ENCODE data around the gene GPR35. TPM values are rescaled to one million over a fixed set of nuclear protein-coding genes. Genes with fewer than 3 reads are reported as not detected.

The GPR35 gene
- total RNA-seq, 4 donors from 2014 or later = 91.1 to 244 (median 136) TPM

GRCh38 chr2:240601061-240601830 lies 24.0 kb upstream of the GPR35 start:
- 90% methylated on average over 20 of the region's 20 CpGs; no CpG with 5 or more reads in 1 of the 2 donors for WGBS, 2 donors (ENCODE audit: low coverage in 1 of 2)
- TF ChIP-seq EP300 (IDR thresholded peaks at IDR 0.05; ENCODE audit: low read depth) (no peak), POLR2A (IDR thresholded peaks at IDR 0.05) (no peak), CTCF (IDR thresholded peaks at IDR 0.05) (no peak), POLR2AphosphoS5 (IDR thresholded peaks at IDR 0.05) (no peak)
- peak; percentile 6 for DNase-seq
- no peaks in the 10 kb centered on the region for H3K9me3 ChIP-seq
- H3K4me1 ChIP-seq = peaks cover 15 to 25% (median 20%) of the 10 kb centered on the region in 4 donors
- no peak overlapping the region for H3K27ac ChIP-seq
- no peaks in the 10 kb centered on the region for H3K36me3 ChIP-seq
- in situ Hi-C loops (cut with MboI; ENCODE audit: low pct_ligation_motif_present in 1 of 4, low pct_unique_long_range_greater_than_20kb in 1 of 4, low sequenced_read_pairs in 3 of 4) (no loop called here), intact Hi-C loops (cut with DNase I; ENCODE audit: low total_unique reads) (no loop called here)
- H3K4me3 ChIP-seq = no peak overlapping the region
- no peaks in the 10 kb centered on the region for H3K27me3 ChIP-seq

- 92% methylated on average over 11 of the region's 11 CpGs; no CpG with 5 or more reads in 1 of the 2 donors for WGBS, 2 donors (ENCODE audit: low coverage in 1 of 2)
- H3K4me1 ChIP-seq = peaks cover 15 to 28% (median 21%) of the 10 kb centered on the region in 4 donors
- DNase-seq = peak; percentile 6
- no peak for TF ChIP-seq POLR2AphosphoS5 (IDR thresholded peaks at IDR 0.05)
- TF ChIP-seq CTCF (IDR thresholded peaks at IDR 0.05) = no peak
- no peak for TF ChIP-seq POLR2A (IDR thresholded peaks at IDR 0.05)
- no peak for TF ChIP-seq EP300 (IDR thresholded peaks at IDR 0.05; ENCODE audit: low read depth)
- H3K36me3 ChIP-seq = no peaks in the 10 kb centered on the region
- in situ Hi-C loops (cut with MboI; ENCODE audit: low pct_ligation_motif_present in 1 of 4, low pct_unique_long_range_greater_than_20kb in 1 of 4, low sequenced_read_pairs in 3 of 4) = no loop called here
- no peak overlapping the region for H3K27ac ChIP-seq
- no peaks in the 10 kb centered on the region for H3K27me3 ChIP-seq
- H3K9me3 ChIP-seq = no peaks in the 10 kb centered on the region
- H3K4me3 ChIP-seq = no peak overlapping the region
- intact Hi-C loops (cut with DNase I; ENCODE audit: low total_unique reads) = no loop called here
Observed at GRCh38 chr2:240601831-240602160, 23.5 kb upstream of the GPR35 start.

- TF ChIP-seq CTCF (IDR thresholded peaks at IDR 0.05) = no peak
- TF ChIP-seq POLR2A (IDR thresholded peaks at IDR 0.05) = no peak
- no peak for TF ChIP-seq POLR2AphosphoS5 (IDR thresholded peaks at IDR 0.05)
- no peak for TF ChIP-seq EP300 (IDR thresholded peaks at IDR 0.05; ENCODE audit: low read depth)
- in situ Hi-C loops (cut with MboI; ENCODE audit: low pct_ligation_motif_present in 1 of 4, low pct_unique_long_range_greater_than_20kb in 1 of 4, low sequenced_read_pairs in 3 of 4) = no loop called here
- Histone ChIP-seq H3K4me1 (peaks cover 15 to 35% (median 23%) of the 10 kb centered on the region in 4 donors), H3K27ac (peak overlapping the region in 1 of 4 donors; percentile 92), H3K27me3 (no peaks in the 10 kb centered on the region), H3K9me3 (no peaks in the 10 kb centered on the region), H3K4me3 (no peak overlapping the region), H3K36me3 (no peaks in the 10 kb centered on the region)
- peak; percentile 9 for DNase-seq
- intact Hi-C loops (cut with DNase I; ENCODE audit: low total_unique reads) = no loop called here
- WGBS, 2 donors (ENCODE audit: low coverage in 1 of 2) = 93% methylated on average over 32 of the region's 32 CpGs; no CpG with 5 or more reads in 1 of the 2 donors
Observed at GRCh38 chr2:240602266-240603050, 22.8 kb upstream of the GPR35 start.

GRCh38 chr2:240603081-240603835 lies 22.0 kb upstream of the GPR35 start:
- intact Hi-C loops (cut with DNase I; ENCODE audit: low total_unique reads) = no loop called here
- no peaks in the 10 kb centered on the region for H3K36me3 ChIP-seq

More at GRCh38 chr2:240603081-240603835, 22.0 kb upstream of the GPR35 start:
- H3K4me1 ChIP-seq = peaks cover 15 to 43% (median 23%) of the 10 kb centered on the region in 4 donors
- H3K27me3 ChIP-seq = no peaks in the 10 kb centered on the region
- H3K4me3 ChIP-seq = no peak overlapping the region
- TF ChIP-seq POLR2AphosphoS5 (IDR thresholded peaks at IDR 0.05) (no peak), CTCF (IDR thresholded peaks at IDR 0.05) (no peak), POLR2A (IDR thresholded peaks at IDR 0.05) (no peak)
- H3K27ac ChIP-seq = peak overlapping the region in 3 of 4 donors; percentile 89 to 92 (median 90)
- DNase-seq = peak; percentile 13
- 86% methylated on average over 21 of the region's 22 CpGs; no CpG with 5 or more reads in 1 of the 2 donors for WGBS, 2 donors (ENCODE audit: low coverage in 1 of 2)
- H3K9me3 ChIP-seq = no peaks in the 10 kb centered on the region
- in situ Hi-C loops (cut with MboI; ENCODE audit: low pct_ligation_motif_present in 1 of 4, low pct_unique_long_range_greater_than_20kb in 1 of 4, low sequenced_read_pairs in 3 of 4) = no loop called here
